K562 (cell line): Measurements from ENCODE around the gene RABGAP1. TPM values are rescaled to one million over a fixed set of nuclear protein-coding genes. Genes with fewer than 3 reads are reported as not detected.

Experiments used
- DMBX1 ChIP-seq: fragments of 250-450 bp; sonication (Bioruptor Pico); IDR thresholded peaks from 2 replicates; pipeline ENCODE4 v1.8.0; 2022; ENCODE audit warnings: inconsistent platforms, mild to moderate bottlenecking, moderate library complexity, borderline replicate concordance
- KDM5B ChIP-seq: fragments of 200-600 bp; sonication (generic); IDR thresholded peaks from 2 replicates; pipeline ENCODE4 v1.6.1; 2012; ENCODE audit warnings: low read depth, mild to moderate bottlenecking, moderate library complexity, low read length, control low read depth, inconsistent platforms; ENCODE audit not compliant: insufficient replicate concordance
- L3MBTL2 ChIP-seq: fragments of 450-650 bp; IDR thresholded peaks from 2 replicates; pipeline ENCODE4 v1.6.1; 2016; ENCODE audit warnings: mild to moderate bottlenecking, moderate library complexity
- MYBL2 ChIP-seq, 2 experiments: fragments of 450-650 bp in 1 of 2; sonication (generic) in 1 of 2; formaldehyde crosslinking in 1 of 2; IDR thresholded peaks; 2 replicates each; pipeline versions ENCODE4 v1.6.1 to v1.8.1; 2017 to 2022; ENCODE audit warnings: borderline replicate concordance in 1 of 2, inconsistent platforms in 1 of 2, low read depth in 1 of 2, mild to moderate bottlenecking in 1 of 2, missing genetic modification reagents in 1 of 2, moderate library complexity in 1 of 2
- TEAD4 ChIP-seq, 2 experiments: sonication (generic) in 1 of 2; formaldehyde crosslinking in 1 of 2; IDR thresholded peaks; 2 replicates each; pipeline versions ENCODE4 v1.6.1 to v1.8.0; 2012 to 2022; ENCODE audit warnings: borderline replicate concordance in 1 of 2, inconsistent platforms in 1 of 2, low read length in 1 of 2, mild to moderate bottlenecking in 1 of 2, missing genetic modification reagents in 1 of 2
- TRIM24 ChIP-seq, 2 experiments: fragments of 450-650 bp; IDR thresholded peaks; 2 replicates each; pipeline ENCODE4 v1.6.1; 2016
- polyA plus RNA-seq, 8 experiments: library from polyadenylated mRNA; depleted of rRNA in 4 of 8; stranded (reverse) in 5 of 8; unstranded in 3 of 8; fragments of >200 nt; fragmentation: Nextera tagmentation in 2 of 8; fragmentation: Illumina TruSeq in 1 of 8; extraction: Ambion mirVana in 2 of 8; extraction: Trizol in 1 of 8; gene quantifications; 2 replicates each; pipeline versions ENCODE4 v1.2.1 to v1.2.3, GENCODE V29; 2011 to 2014; ENCODE audit warnings: inconsistent platforms in 1 of 8, missing spikeins in 1 of 8
- total RNA-seq, 7 experiments: library from RNA; depleted of rRNA in 6 of 7; stranded (reverse); fragments of >200 nt in 6 of 7; fragmentation: Illumina TruSeq in 2 of 7; extraction: Trizol in 2 of 7; gene quantifications; 2 replicates each; pipeline versions ENCODE4 v1.2.1 to v1.2.3, GENCODE V29; 2011 to 2021; ENCODE audit warnings: low replicate concordance in 1 of 7
- TF ChIP-seq, protein P1 (sequence below): fragments of 450-650 bp; IDR thresholded peaks from 2 replicates; pipeline ENCODE4 v1.6.1; 2017; ENCODE audit warnings: antibody characterized with exemption, mild to moderate bottlenecking
- TF ChIP-seq, protein P2 (sequence below): fragments of 250-450 bp; sonication (Bioruptor Pico); IDR thresholded peaks from 2 replicates; pipeline ENCODE4 v1.4.0; 2020
- TF ChIP-seq, protein P3 (sequence below), 2 experiments: fragments of 450-650 bp; IDR thresholded peaks; 2 replicates each; pipeline ENCODE4 v1.6.1; 2018; ENCODE audit warnings: mild to moderate bottlenecking in 2 of 2, low read depth in 1 of 2; ENCODE audit not compliant: partially characterized antibody in 2 of 2

RABGAP1 gene
- total and polyA plus RNA-seq, 9 of the 15 experiments (the other 6 are each of a cell fraction or from before 2014, with no cell fraction given): 1.5 to 22.7 (median 13.1) TPM

DNA sequence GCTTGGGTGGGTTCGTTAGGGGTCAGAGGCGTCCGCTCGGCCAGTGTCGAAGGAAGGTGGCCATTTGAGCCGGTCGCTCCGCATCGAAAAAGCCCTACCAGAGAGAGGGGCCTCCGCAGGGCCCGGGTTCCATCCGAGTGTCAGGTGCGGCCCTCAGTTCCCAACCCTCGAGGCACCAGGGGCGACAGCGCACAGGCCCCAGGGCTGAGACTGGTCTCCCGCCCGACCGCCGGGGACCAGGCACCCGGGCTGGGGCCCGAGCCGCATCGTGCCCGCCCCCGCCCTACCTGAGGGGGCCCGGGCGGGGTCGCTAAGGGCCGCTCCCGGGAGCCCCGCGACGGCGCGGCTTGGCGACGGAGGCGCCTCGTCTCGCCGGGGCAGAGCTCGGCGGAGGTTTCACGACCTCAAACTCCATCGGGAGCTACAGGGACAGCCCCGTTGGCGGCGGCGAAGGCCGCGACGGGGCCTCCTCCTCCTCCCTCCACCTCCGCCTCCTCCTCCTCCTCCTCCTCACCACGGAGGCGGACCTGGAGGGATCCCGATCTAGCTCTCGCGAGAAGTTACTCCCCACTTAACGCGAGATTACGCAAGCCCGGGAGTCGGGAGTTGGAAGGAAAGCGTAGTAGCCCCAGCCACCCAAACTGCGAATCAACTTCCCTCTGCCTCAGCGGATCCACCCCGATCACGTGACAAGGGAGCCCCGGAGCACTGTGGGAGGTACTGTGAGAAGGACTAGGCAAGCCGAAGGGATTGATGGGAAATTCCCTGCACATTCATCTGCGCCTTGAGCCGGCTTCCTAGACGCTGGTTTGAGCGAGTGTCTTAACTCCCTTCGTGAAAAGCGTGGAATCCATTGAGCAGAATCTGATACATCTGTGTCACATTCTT lies 35.8 kb upstream of the RABGAP1 start, which contains the start of gene RC3H2 (continued):
- TF ChIP-seq, protein P1, sequence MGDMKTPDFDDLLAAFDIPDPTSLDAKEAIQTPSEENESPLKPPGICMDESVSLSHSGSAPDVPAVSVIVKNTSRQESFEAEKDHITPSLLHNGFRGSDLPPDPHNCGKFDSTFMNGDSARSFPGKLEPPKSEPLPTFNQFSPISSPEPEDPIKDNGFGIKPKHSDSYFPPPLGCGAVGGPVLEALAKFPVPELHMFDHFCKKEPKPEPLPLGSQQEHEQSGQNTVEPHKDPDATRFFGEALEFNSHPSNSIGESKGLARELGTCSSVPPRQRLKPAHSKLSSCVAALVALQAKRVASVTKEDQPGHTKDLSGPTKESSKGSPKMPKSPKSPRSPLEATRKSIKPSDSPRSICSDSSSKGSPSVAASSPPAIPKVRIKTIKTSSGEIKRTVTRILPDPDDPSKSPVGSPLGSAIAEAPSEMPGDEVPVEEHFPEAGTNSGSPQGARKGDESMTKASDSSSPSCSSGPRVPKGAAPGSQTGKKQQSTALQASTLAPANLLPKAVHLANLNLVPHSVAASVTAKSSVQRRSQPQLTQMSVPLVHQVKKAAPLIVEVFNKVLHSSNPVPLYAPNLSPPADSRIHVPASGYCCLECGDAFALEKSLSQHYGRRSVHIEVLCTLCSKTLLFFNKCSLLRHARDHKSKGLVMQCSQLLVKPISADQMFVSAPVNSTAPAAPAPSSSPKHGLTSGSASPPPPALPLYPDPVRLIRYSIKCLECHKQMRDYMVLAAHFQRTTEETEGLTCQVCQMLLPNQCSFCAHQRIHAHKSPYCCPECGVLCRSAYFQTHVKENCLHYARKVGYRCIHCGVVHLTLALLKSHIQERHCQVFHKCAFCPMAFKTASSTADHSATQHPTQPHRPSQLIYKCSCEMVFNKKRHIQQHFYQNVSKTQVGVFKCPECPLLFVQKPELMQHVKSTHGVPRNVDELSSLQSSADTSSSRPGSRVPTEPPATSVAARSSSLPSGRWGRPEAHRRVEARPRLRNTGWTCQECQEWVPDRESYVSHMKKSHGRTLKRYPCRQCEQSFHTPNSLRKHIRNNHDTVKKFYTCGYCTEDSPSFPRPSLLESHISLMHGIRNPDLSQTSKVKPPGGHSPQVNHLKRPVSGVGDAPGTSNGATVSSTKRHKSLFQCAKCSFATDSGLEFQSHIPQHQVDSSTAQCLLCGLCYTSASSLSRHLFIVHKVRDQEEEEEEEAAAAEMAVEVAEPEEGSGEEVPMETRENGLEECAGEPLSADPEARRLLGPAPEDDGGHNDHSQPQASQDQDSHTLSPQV: peak; percentile 46; the same call in 1 of the 2 replicates
- TF ChIP-seq, protein P2, sequence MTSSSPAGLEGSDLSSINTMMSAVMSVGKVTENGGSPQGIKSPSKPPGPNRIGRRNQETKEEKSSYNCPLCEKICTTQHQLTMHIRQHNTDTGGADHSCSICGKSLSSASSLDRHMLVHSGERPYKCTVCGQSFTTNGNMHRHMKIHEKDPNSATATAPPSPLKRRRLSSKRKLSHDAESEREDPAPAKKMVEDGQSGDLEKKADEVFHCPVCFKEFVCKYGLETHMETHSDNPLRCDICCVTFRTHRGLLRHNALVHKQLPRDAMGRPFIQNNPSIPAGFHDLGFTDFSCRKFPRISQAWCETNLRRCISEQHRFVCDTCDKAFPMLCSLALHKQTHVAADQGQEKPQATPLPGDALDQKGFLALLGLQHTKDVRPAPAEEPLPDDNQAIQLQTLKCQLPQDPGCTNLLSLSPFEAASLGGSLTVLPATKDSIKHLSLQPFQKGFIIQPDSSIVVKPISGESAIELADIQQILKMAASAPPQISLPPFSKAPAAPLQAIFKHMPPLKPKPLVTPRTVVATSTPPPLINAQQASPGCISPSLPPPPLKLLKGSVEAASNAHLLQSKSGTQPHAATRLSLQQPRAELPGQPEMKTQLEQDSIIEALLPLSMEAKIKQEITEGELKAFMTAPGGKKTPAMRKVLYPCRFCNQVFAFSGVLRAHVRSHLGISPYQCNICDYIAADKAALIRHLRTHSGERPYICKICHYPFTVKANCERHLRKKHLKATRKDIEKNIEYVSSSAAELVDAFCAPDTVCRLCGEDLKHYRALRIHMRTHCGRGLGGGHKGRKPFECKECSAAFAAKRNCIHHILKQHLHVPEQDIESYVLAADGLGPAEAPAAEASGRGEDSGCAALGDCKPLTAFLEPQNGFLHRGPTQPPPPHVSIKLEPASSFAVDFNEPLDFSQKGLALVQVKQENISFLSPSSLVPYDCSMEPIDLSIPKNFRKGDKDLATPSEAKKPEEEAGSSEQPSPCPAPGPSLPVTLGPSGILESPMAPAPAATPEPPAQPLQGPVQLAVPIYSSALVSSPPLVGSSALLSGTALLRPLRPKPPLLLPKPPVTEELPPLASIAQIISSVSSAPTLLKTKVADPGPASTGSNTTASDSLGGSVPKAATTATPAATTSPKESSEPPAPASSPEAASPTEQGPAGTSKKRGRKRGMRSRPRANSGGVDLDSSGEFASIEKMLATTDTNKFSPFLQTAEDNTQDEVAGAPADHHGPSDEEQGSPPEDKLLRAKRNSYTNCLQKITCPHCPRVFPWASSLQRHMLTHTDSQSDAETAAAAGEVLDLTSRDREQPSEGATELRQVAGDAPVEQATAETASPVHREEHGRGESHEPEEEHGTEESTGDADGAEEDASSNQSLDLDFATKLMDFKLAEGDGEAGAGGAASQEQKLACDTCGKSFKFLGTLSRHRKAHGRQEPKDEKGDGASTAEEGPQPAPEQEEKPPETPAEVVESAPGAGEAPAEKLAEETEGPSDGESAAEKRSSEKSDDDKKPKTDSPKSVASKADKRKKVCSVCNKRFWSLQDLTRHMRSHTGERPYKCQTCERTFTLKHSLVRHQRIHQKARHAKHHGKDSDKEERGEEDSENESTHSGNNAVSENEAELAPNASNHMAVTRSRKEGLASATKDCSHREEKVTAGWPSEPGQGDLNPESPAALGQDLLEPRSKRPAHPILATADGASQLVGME (CRISPR knock-in tag): peak; percentile 99
- TF ChIP-seq, protein P3, sequence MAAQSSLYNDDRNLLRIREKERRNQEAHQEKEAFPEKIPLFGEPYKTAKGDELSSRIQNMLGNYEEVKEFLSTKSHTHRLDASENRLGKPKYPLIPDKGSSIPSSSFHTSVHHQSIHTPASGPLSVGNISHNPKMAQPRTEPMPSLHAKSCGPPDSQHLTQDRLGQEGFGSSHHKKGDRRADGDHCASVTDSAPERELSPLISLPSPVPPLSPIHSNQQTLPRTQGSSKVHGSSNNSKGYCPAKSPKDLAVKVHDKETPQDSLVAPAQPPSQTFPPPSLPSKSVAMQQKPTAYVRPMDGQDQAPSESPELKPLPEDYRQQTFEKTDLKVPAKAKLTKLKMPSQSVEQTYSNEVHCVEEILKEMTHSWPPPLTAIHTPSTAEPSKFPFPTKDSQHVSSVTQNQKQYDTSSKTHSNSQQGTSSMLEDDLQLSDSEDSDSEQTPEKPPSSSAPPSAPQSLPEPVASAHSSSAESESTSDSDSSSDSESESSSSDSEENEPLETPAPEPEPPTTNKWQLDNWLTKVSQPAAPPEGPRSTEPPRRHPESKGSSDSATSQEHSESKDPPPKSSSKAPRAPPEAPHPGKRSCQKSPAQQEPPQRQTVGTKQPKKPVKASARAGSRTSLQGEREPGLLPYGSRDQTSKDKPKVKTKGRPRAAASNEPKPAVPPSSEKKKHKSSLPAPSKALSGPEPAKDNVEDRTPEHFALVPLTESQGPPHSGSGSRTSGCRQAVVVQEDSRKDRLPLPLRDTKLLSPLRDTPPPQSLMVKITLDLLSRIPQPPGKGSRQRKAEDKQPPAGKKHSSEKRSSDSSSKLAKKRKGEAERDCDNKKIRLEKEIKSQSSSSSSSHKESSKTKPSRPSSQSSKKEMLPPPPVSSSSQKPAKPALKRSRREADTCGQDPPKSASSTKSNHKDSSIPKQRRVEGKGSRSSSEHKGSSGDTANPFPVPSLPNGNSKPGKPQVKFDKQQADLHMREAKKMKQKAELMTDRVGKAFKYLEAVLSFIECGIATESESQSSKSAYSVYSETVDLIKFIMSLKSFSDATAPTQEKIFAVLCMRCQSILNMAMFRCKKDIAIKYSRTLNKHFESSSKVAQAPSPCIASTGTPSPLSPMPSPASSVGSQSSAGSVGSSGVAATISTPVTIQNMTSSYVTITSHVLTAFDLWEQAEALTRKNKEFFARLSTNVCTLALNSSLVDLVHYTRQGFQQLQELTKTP (IDR thresholded peaks at IDR 0.05; ENCODE audit: low read depth in 1 of 2, partially characterized antibody in 2 of 2): peak; percentile 85 to 95
- no peak; the same call in 1 of the 2 replicates for TF ChIP-seq MYBL2 (IDR thresholded peaks at IDR 0.05; ENCODE audit: low read depth)
- no peak for TF ChIP-seq MYBL2 (CRISPR knock-in tag; IDR thresholded peaks at IDR 0.05; ENCODE audit: borderline replicate concordance)
- peak; percentile 90 for TF ChIP-seq KDM5B
- peak in 1 of 2 experiments; percentile 47; a peak in 2 of 4 replicates for TF ChIP-seq TRIM24 (IDR thresholded peaks at IDR 0.05)
- peak; percentile 30 for TF ChIP-seq DMBX1 (CRISPR knock-in tag)
- TF ChIP-seq TEAD4 (IDR thresholded peaks at IDR 0.05; ENCODE audit: low read length): peak; percentile 70
- no peak for TF ChIP-seq TEAD4 (CRISPR knock-in tag; IDR thresholded peaks at IDR 0.05; ENCODE audit: borderline replicate concordance)
- TF ChIP-seq L3MBTL2: peak; percentile 46; the same call in 1 of the 2 replicates
